GM19239 (cell line): ENCODE data around the gene DEGS2.

Source experiments
- DNase-seq: peaks from one replicate; pipeline ENCODE4 v3.0.0; 2011; ENCODE audit warnings: low spot score; ENCODE audit not compliant: insufficient read length
- FAIRE-seq: peaks from 2 replicates; lab custom pipeline; 2011; peaks lifted over from hg19 to GRCh38; lab: Jason Lieb, UNC

The DEGS2 gene

GRCh38 chr14:100103250-100104005 is 56.0 kb downstream of the DEGS2 start:
- no peak for DNase-seq
- no peak for FAIRE-seq

GRCh38 chr14:100102156-100102785 is 57.2 kb downstream of the DEGS2 start:
- DNase-seq (no peak), FAIRE-seq (no peak)

- FAIRE-seq = no peak
- no peak for DNase-seq
Measured at GRCh38 chr14:100100032-100100703, 59.3 kb downstream of the DEGS2 start.

- DNase-seq (no peak), FAIRE-seq (no peak)
Measured at GRCh38 chr14:100098171-100098570, 61.3 kb downstream of the DEGS2 start.

- FAIRE-seq (no peak), DNase-seq (no peak)
Measured at GRCh38 chr14:100096656-100097055, 62.8 kb downstream of the DEGS2 start.
